CD4-positive, alpha-beta T cell (primary cell): Measurements from ENCODE around the gene TXNIP. TPM values are rescaled to one million over a fixed set of nuclear protein-coding genes. Genes with fewer than 3 reads are reported as not detected.

Source experiments
- ATAC-seq: fragments of 200-7000 bp; cut with Tn5 transposase; one replicate; pipeline ENCODE4 v1.10.0; 2022; ENCODE audit warnings: mild to moderate bottlenecking; ENCODE audit not compliant: poor library complexity
- CTCF ChIA-PET: fragments of 350-600 bp; sonication (Branson Sonifier 250); formaldehyde crosslinking; loops from one replicate; lab custom pipeline; 2021; ENCODE audit warnings: antibody characterized with exemption, inconsistent platforms; lab: Charles Lee
- POLR2A ChIA-PET: fragments of 350-600 bp; sonication (Branson Sonifier 250); formaldehyde crosslinking; loops from one replicate; lab custom pipeline; 2021; ENCODE audit warnings: antibody characterized with exemption, inconsistent platforms; lab: Charles Lee
- DNase-seq, 14 experiments: peaks; one replicate each; pipeline ENCODE4 v3.0.0-alpha.2; 2013 to 2020; ENCODE audit warnings: mixed read lengths in 2 of 14
- H3K27ac ChIP-seq, 2 donors: one replicate each; pipeline versions ENCODE4 v1.5.1 to v1.7.0; 2013; ENCODE audit warnings: low read length in 2 of 2, low read depth in 1 of 2, mild to moderate bottlenecking in 1 of 2
- H3K27me3 ChIP-seq, 2 experiments: 1 replicate in 1 of 2; 2 replicates in 1 of 2; pipeline versions ENCODE4 v1.6.1 to v1.7.0; 2013; ENCODE audit warnings: low read length in 2 of 2, control low read depth in 1 of 2, mild to moderate bottlenecking in 1 of 2, moderate library complexity in 1 of 2; ENCODE audit not compliant: insufficient read depth in 2 of 2, control insufficient read depth in 1 of 2
- H3K36me3 ChIP-seq: one replicate; pipeline ENCODE4 v1.6.1; 2013; ENCODE audit warnings: low read length, control low read depth; ENCODE audit not compliant: insufficient read depth
- H3K4me1 ChIP-seq: one replicate; pipeline ENCODE4 v1.6.1; 2013; ENCODE audit warnings: low read length, control low read depth; ENCODE audit not compliant: insufficient read depth
- H3K4me3 ChIP-seq: one replicate; pipeline ENCODE4 v1.5.1; 2013; ENCODE audit warnings: mild to moderate bottlenecking, low read length, moderate library complexity
- H3K9me3 ChIP-seq, 2 experiments: 1 replicate in 1 of 2; 2 replicates in 1 of 2; pipeline versions ENCODE4 v1.6.1 to v1.7.0; 2013; ENCODE audit warnings: low read length in 2 of 2, mild to moderate bottlenecking in 2 of 2, control low read depth in 1 of 2, moderate library complexity in 1 of 2; ENCODE audit not compliant: control insufficient read depth in 1 of 2, insufficient read depth in 1 of 2
- H3K27ac Mint-ChIP-seq: one replicate; pipeline ENCODE4 v1.8.0; 2020; ENCODE audit warnings: mixed read lengths
- H3K27me3 Mint-ChIP-seq: one replicate; pipeline ENCODE4 v1.8.0; 2021; ENCODE audit warnings: mixed read lengths
- H3K36me3 Mint-ChIP-seq: one replicate; pipeline ENCODE4 v1.8.0; 2021; ENCODE audit warnings: low read depth, mixed read lengths
- H3K4me1 Mint-ChIP-seq: one replicate; pipeline ENCODE4 v1.8.0; 2021; ENCODE audit warnings: low read depth, mixed read lengths
- H3K4me3 Mint-ChIP-seq: one replicate; pipeline ENCODE4 v1.8.0; 2020; ENCODE audit warnings: mild to moderate bottlenecking, mixed read lengths
- H3K9me3 Mint-ChIP-seq: one replicate; pipeline ENCODE4 v1.8.0; 2020; ENCODE audit warnings: mixed read lengths
- intact Hi-C, 2 experiments: fragments of 100-400 bp; cut with DNase I in 1 of 2; cut with micrococcal nuclease in 1 of 2; formaldehyde crosslinking; loops; one replicate each; pipeline versions ENCODE4 v1.15.1 to v1.9.0; 2023 to 2025; cut with DNase I, micrococcal nuclease
- total RNA-seq, 174 experiments: library from RNA in 2 of 174; stranded (reverse) in 2 of 174; gene quantifications; one replicate each; pipeline ENCODE4 v1.2.3 and lab custom pipeline; 2021 to 2026
- TF ChIP-seq, protein P1 (sequence below): fragments of 200-600 bp; IDR thresholded peaks from one replicate; pipeline ENCODE4 v1.8.0; 2022; ENCODE audit warnings: antibody characterized with exemption, mild to moderate bottlenecking

TXNIP gene
- total RNA-seq, 2 experiments from 2014 or later: 1,317 to 1,358 TPM

DNA sequence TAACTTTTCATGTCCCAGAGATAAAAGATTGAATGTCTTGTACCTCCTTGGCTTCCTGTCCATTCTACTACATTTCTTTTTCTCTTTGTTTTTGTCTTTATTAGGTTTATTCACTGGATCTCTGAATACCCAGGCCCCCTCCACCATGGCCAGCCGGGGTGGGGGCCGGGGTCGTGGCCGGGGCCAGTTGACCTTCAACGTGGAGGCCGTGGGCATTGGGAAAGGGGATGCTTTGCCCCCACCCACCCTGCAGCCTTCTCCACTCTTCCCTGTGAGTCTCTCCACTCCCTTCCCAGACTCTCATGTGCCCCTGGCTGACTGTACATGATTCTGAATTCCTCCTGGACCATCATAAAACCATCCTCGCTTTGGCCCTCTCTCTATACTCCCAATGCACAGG is 21.7 kb downstream of the TXNIP start:
- Histone ChIP-seq H3K27me3 (no peaks in the 10 kb centered on the region), H3K36me3 (peaks cover 14% of the 10 kb centered on the region), H3K27ac (no peak overlapping the region), H3K4me1 (peaks cover 27% of the 10 kb centered on the region), H3K4me3 (no peak overlapping the region), H3K9me3 (no peaks in the 10 kb centered on the region)
- intact Hi-C loops: no loop called here
- POLR2A ChIA-PET: no interaction called here
- Mint-ChIP-seq H3K9me3 (no peaks in the 10 kb centered on the region), H3K36me3 (peaks cover 11% of the 10 kb centered on the region), H3K4me3 (no peak overlapping the region), H3K27me3 (no peaks in the 10 kb centered on the region), H3K4me1 (peaks cover 20% of the 10 kb centered on the region), H3K27ac (peak overlapping the region; percentile 61)
- TF ChIP-seq, protein P1, sequence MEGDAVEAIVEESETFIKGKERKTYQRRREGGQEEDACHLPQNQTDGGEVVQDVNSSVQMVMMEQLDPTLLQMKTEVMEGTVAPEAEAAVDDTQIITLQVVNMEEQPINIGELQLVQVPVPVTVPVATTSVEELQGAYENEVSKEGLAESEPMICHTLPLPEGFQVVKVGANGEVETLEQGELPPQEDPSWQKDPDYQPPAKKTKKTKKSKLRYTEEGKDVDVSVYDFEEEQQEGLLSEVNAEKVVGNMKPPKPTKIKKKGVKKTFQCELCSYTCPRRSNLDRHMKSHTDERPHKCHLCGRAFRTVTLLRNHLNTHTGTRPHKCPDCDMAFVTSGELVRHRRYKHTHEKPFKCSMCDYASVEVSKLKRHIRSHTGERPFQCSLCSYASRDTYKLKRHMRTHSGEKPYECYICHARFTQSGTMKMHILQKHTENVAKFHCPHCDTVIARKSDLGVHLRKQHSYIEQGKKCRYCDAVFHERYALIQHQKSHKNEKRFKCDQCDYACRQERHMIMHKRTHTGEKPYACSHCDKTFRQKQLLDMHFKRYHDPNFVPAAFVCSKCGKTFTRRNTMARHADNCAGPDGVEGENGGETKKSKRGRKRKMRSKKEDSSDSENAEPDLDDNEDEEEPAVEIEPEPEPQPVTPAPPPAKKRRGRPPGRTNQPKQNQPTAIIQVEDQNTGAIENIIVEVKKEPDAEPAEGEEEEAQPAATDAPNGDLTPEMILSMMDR: no peak
- DNase-seq (no peak), ATAC-seq (no peak)
- CTCF ChIA-PET: interaction anchor here (3.1 kb wide), 1 partner anchor 16 kb away, joined by 11 read pairs; the partner anchor contains the start of gene LIX1L

DNA sequence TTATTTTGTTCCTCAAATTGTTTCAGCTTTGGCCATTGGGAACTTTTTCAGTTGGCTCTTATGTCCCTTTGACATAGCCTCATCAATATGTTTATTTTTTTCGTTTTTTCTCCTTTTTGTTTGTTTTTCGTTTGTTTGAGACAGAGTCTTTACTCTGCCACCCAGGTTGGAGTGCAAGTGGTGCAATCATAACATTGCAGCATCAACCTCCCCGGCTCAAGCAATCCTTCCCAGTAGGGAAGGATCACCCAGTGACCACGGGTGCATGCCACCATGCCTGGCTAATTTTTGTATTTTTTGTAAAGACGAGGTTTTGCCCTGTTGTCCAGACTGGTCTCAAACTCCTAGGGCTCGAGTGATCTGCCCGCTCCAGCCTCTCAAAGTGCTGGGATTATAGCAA is 23.8 kb downstream of the TXNIP start:
- no peak overlapping the region for H3K27ac Mint-ChIP-seq

DNA sequence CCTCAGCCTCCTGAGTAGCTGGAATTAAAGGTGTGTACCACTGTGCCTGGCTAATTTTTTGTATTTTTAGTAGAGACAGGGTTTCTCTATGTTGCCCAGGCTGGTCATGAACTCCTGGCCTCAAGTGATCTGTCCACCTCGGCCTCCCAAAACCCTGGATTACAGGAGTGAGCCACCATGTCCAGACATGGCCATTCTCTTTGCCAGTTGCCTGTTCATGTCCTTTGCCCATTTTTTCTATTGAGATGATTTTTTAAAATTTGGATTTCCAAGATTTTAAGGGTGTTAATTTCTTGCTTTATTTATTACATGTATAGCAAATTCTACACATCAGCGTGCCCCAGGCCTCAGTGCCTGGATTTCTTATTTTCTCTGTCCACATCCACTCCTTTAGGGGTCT is 29.1 kb downstream of the TXNIP start:
- Mint-ChIP-seq H3K27ac (no peak overlapping the region), H3K4me1 (peaks cover 44% of the 10 kb centered on the region), H3K36me3 (peaks cover 15% of the 10 kb centered on the region), H3K27me3 (no peaks in the 10 kb centered on the region), H3K9me3 (no peaks in the 10 kb centered on the region), H3K4me3 (peak overlapping the region; percentile 73)
- TF ChIP-seq, protein P1: no peak
- Histone ChIP-seq H3K27me3 (no peaks in the 10 kb centered on the region), H3K9me3 (peaks cover 0 to 4% of the 10 kb centered on the region in 2 experiments), H3K36me3 (no peaks in the 10 kb centered on the region), H3K27ac (no peak overlapping the region), H3K4me3 (no peak overlapping the region), H3K4me1 (peaks cover 28% of the 10 kb centered on the region)
- no peak for ATAC-seq
- intact Hi-C loops: loop anchor here in 1 of 2 experiments (5.0 kb wide), 1 partner anchor 140 kb away; no protein-coding TSS in a partner anchor
- ChIA-PET CTCF (interaction anchor here (1.2 to 5.4 kb wide), 4 partner anchors 10 to 40 kb away, joined by 3 to 40 read pairs (median 14); partner anchors contain the start of genes LIX1L and RBM8A), POLR2A (interaction anchor here (1.1 to 6.2 kb wide), 4 partner anchors 11 to 48 kb away, joined by 4 to 154 read pairs (median 76); partner anchors contain the start of genes LIX1L, RBM8A and TXNIP)
- DNase-seq: no peak

More for the DNA sequence above, 23.8 kb downstream of the TXNIP start:
- peaks cover 26% of the 10 kb centered on the region for H3K4me1 Mint-ChIP-seq
- ChIA-PET POLR2A (interaction anchor here (0.7 to 1.2 kb wide), 2 partner anchors 8 to 45 kb away, joined by 3 to 4 read pairs; partner anchors contain the start of genes ANKRD34A, POLR3GL and RBM8A), CTCF (interaction anchor here (2.5 kb wide), 1 partner anchor 35 kb away, joined by 10 read pairs; no protein-coding TSS in a partner anchor)
- intact Hi-C loops: no loop called here
- no peaks in the 10 kb centered on the region for H3K27me3 ChIP-seq
- H3K36me3 Mint-ChIP-seq: peaks cover 18% of the 10 kb centered on the region
- H3K9me3 ChIP-seq: no peaks in the 10 kb centered on the region
- no peaks in the 10 kb centered on the region for H3K27me3 Mint-ChIP-seq
- peaks cover 14% of the 10 kb centered on the region for H3K36me3 ChIP-seq
- H3K9me3 Mint-ChIP-seq: no peaks in the 10 kb centered on the region
- H3K4me3 ChIP-seq: no peak overlapping the region
- DNase-seq: no peak
- peaks cover 9% of the 10 kb centered on the region for H3K4me1 ChIP-seq
- TF ChIP-seq, protein P1: no peak
- no peak for ATAC-seq
- H3K27ac ChIP-seq: no peak overlapping the region
- no peak overlapping the region for H3K4me3 Mint-ChIP-seq
